HG03342 (cell line): ENCODE measurements around the gene CPPED1.

ENCODE experiments used
- ATAC-seq: cut with Tn5 transposase; IDR thresholded peaks from one replicate; pipeline ENCODE4 v1.9.1; 2021; ENCODE audit warnings: mild to moderate bottlenecking, moderate library complexity; ENCODE audit not compliant: unreplicated experiment

CPPED1 gene

DNA sequence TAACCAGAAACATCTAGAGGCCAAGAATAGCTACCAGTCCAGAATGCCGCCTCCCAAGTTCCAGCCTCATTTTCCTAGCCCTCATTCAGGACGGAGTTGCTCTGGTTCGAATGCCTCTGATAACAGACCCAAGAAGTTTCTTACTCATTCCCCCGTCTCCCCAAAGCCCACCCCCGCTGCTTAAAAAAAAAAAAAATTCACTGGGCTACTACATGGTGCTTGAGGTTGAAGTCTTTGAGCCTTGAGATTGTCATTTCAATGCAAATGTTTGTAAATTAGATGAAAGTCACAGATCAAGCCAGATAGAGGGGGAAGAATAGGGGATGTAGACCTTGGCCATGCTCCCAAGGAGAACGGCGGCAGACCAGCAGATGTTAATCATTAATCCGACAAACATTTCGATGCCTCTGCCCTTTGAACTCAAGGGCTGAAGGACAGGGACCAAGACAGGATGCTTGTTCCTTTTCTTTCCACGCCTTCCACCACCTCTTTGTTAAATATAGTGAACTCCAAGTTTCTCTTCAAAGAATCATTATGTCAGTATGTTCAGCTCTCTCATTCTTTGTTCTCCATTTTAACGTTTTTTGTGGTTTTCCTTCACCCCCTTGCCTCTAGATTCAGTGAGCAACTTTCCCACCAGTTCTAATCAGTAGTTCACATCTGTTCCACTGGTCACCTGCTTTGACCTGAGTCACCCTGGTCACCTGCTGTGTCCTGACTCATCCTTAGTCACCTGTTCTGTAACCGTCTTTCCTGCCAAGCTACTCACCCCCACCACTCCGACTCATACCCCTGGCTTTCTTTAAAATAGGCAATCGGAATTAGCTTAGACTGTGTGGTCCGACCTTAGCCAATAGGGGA, 190.3 kb downstream of the CPPED1 start:
- ATAC-seq = peak; percentile 72

DNA sequence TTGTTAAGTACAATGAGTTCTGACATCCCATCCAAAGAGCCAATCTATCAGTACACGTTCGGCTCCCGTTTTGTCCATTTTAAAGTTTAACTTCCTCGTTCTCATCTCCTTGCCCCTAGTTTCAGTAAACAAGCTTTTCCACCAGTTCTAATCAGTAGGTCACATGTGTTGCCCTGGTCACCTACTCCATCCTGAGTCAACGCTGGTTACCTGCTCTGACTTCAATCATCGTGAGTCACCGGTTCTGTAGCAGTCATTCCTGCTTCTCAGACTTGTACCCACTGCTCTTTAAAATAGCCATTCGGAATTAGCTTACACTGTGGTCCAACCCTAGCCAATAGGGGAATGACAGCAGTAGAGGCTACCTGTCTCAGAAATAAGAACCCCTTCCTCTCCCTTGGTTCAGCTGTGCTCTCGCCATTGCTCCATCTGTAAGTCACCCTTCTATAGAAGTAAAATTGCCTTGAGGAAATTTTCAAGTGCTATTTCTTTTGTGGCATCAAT, 191.0 kb downstream of the CPPED1 start:
- no peak for ATAC-seq

DNA sequence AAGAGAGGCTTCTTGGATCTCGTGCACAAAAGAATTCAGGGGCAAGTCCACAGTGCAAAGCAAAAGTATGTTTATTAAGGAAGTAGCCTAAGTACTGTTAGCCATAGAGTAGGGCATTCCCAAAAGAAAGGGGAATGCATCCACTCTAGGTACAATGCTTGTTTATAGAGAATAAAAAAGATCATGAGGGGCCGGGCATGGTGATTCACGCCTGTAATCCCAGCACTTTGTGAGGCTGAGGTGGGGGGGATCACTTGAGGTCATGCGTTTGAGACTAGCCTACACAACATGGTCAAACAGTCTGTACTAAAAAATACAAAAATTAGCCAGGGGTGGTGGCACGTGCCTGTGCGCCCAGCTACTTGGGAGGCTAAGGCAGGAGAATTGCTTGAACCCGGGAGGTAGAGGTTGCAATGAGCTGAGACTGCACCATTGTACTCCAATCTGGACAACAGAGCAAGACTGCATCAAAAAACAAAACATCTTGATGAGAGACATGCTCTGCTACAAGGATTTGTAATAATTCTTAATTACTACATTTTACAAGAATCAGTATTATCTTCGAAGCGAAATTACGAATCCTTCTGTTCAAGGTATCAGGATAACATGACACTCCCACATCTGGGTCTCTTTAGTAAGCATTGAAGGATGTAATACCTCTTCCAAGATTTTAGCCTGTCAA, 191.6 kb downstream of the CPPED1 start:
- ATAC-seq = no peak

DNA sequence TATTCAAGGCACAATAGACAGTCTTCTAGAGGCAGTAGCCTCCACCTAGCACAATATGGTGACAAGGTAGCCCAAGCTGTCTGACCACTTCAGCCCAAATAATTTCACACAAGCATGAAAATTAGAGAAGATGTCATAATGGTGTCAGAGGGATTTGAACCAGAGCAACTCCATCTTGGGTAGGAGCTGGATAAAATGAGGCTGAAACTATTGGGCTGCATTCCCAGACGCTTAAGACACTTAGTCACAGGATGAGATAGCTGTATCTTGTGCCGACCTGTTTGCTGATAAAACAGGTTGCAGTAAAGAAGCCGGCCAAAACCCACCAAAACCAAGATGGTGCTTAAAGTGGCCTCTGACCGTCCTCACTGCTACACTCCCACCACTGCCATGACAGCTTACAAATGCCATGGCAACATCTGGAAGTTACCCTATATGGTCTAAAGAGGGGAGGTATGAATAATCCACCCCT, 192.6 kb downstream of the CPPED1 start:
- no peak for ATAC-seq

DNA sequence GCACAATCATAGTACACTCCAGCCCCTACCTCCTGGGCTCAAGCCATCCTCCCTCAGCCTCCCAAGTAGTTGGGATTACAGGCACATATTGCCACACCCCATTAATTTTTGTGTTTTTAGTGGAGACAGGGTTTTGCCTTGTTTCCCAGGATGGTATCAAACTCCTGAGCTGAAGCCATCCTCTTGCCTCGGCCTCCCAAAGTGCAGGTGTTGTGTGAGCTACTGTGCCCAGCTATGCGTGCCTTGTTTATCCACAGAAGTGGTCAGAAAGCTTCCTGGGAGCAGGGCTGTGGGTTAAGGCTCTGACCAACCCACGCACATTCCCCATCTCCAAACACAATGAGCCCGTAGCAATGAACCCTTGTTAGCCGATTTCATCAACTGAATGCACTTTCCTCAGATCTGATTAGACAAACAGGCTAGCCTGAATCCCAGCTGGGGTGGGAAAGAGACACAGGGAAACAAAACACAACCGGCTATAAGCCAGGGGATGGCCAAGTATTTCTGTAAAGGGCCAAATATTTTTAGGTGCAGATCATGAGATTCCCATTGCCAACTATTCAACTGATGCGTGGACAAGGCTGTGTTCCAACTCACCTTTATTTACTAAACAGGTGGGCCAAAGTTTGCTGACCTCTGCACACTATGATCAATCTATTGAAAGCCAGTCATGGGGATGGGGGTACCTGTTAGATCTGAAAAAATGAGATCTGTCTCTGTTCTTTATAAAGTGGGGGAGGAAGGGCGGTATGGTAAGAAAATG, 193.6 kb downstream of the CPPED1 start:
- ATAC-seq = no peak
